ENCODE data around the gene FBLL1. TPM values are rescaled to one million over a fixed set of nuclear protein-coding genes. Genes with fewer than 3 reads are reported as not detected.

FBLL1 gene
- total and polyA plus RNA-seq, 2 of the 4 experiments (the other 2 are of a cell fraction): 0.18 to 0.29 TPM

- dilution Hi-C loops (cut with HindIII; ENCODE audit: low sequenced_read_pairs, unreplicated experiment) (no loop called here), in situ Hi-C loops (cut with MboI; ENCODE audit: low sequenced_read_pairs) (no loop called here), intact Hi-C loops (cut with micrococcal nuclease) (no loop called here)
- H3K79me1 ChIP-seq (ENCODE audit: low read depth in 1 of 2, low read length in 2 of 2): no peaks in the 10 kb centered on the region
- H2AK9ac ChIP-seq (replicated peaks; ENCODE audit: low read depth, low read length, poor library complexity): no peak overlapping the region
- no peak overlapping the region for H2BK120ac ChIP-seq (ENCODE audit: low read depth, low read length)
- no peak overlapping the region for H2BK5ac ChIP-seq (ENCODE audit: low read depth, low read length, poor library complexity, severe bottlenecking)
- ChIA-PET POLR2A (ENCODE audit: unreplicated experiment) (interaction anchor here (1.1 kb wide), 1 partner anchor 9 kb away, joined by 5 read pairs; no protein-coding TSS in a partner anchor), CTCF (no interaction called here)
- no peak overlapping the region for H3K27ac ChIP-seq (ENCODE audit: insufficient read depth, low read length)
- no peaks in the 10 kb centered on the region for H3K36me3 ChIP-seq (ENCODE audit: control insufficient read depth, insufficient read depth, low read length)
- H2BK15ac ChIP-seq (ENCODE audit: low read depth, low read length): no peak overlapping the region
- WGBS, 2 experiments (ENCODE audit: extremely low coverage in 2 of 2, insufficient read length in 1 of 2): 100% methylated on average over 1 of the region's 4 CpGs; no CpG with 5 or more reads in 1 of the 2 experiments
- 0 out of 2 replicates have a peak, but pooled peaks cover 3% of the 10 kb centered on the region for H3K9me1 ChIP-seq (ENCODE audit: insufficient read depth, low read length)
- no peak overlapping the region for H3K9ac ChIP-seq (ENCODE audit: low read depth, low read length)
- TF ChIP-seq RCOR1 (IDR thresholded peaks at IDR 0.05; ENCODE audit: insufficient replicate concordance, low read length) (no peak), RFX5 (IDR thresholded peaks at IDR 0.05; ENCODE audit: low read depth, low read length) (no peak), MAZ (IDR thresholded peaks at IDR 0.05; ENCODE audit: borderline replicate concordance, low read depth, low read length) (no peak), NFE2L2 (IDR thresholded peaks at IDR 0.05; ENCODE audit: low read depth, low read length) (no peak), CTCF (conservative IDR thresholded peaks at IDR 0.05; ENCODE audit: low read depth, low read length) (no peak), POLR2A (IDR thresholded peaks at IDR 0.05; ENCODE audit: low read depth, low read length) (no peak), RAD21 (IDR thresholded peaks at IDR 0.05; ENCODE audit: low read length) (no peak), ELK1 (IDR thresholded peaks at IDR 0.05; ENCODE audit: borderline replicate concordance, low read depth, low read length) (no peak), FOS (IDR thresholded peaks at IDR 0.05; ENCODE audit: low read depth, low read length) (no peak), SMC3 (IDR thresholded peaks at IDR 0.05; ENCODE audit: low read depth, low read length) (no peak), MXI1 (IDR thresholded peaks at IDR 0.05; ENCODE audit: borderline replicate concordance, low read depth, low read length) (no peak), CHD1 (IDR thresholded peaks at IDR 0.05; ENCODE audit: low read depth, low read length) (no peak), BHLHE40 (IDR thresholded peaks at IDR 0.05; ENCODE audit: low read depth, low read length) (no peak)
- H2BK20ac ChIP-seq (ENCODE audit: low read depth, low read length): no peak overlapping the region
- H2AK5ac ChIP-seq (ENCODE audit: low read depth, low read length): no peak overlapping the region
- ATAC-seq (ENCODE audit: low read depth): no peak
- no peak overlapping the region for H3K14ac ChIP-seq (replicated peaks; ENCODE audit: low read depth, low read length)
- H3K4ac ChIP-seq (ENCODE audit: low read depth, low read length): no peak overlapping the region
- no peak overlapping the region for H2AFZ ChIP-seq (replicated peaks; ENCODE audit: low read length, poor library complexity)
- H4K8ac ChIP-seq (ENCODE audit: low read depth in 2 of 2, low read length in 2 of 2): no peak overlapping the region
- peaks cover 2% of the 10 kb centered on the region; the same call in 1 of the 2 replicates for H3K4me1 ChIP-seq (ENCODE audit: control insufficient read depth, insufficient read depth, low read length)
- H4K91ac ChIP-seq (ENCODE audit: insufficient read depth, low read depth, low read length): no peak overlapping the region
- no peak overlapping the region for H3K4me2 ChIP-seq (ENCODE audit: low read depth, low read length)
- H3K4me3 ChIP-seq (ENCODE audit: insufficient read depth, low read depth, low read length): no peak overlapping the region
- H3K56ac ChIP-seq (ENCODE audit: extremely low read depth, insufficient read depth, low read length): no peak overlapping the region
- H4K20me1 ChIP-seq (ENCODE audit: insufficient read depth, low read length): no peaks in the 10 kb centered on the region
- no peak overlapping the region for H4K5ac ChIP-seq (ENCODE audit: low read depth, low read length)
- peaks cover 8% of the 10 kb centered on the region for H3K9me3 ChIP-seq (ENCODE audit: control insufficient read depth, insufficient read depth, low read length)
- peaks cover 29% of the 10 kb centered on the region for H3K27me3 ChIP-seq (ENCODE audit: control insufficient read depth, insufficient read depth, low read length)
- no peak overlapping the region for H3K18ac ChIP-seq (ENCODE audit: low read depth, low read length)
- no TSS peak for BruUV-seq (replicated peaks)
- no peak for DNase-seq
- no peak overlapping the region for H3K23ac ChIP-seq (ENCODE audit: low read depth, low read length)
Observed at GRCh38 chr5:168527756-168528295, 1.3 kb upstream of the FBLL1 start.
